Suprapubic skin (tissue), 4 donors: Measurements from ENCODE around the gene EEIG2.

ENCODE experiments used
- POLR2A ChIP-seq, 2 donors: fragments of 450-650 bp; IDR thresholded peaks; one replicate each; pipeline ENCODE4 v1.6.1; 2017; ENCODE audit warnings: antibody characterized with exemption in 2 of 2, mild to moderate bottlenecking in 2 of 2, moderate library complexity in 2 of 2
- POLR2AphosphoS5 ChIP-seq, 3 donors: sonication (generic); formaldehyde crosslinking; IDR thresholded peaks; one replicate each; pipeline ENCODE4 v1.6.1; 2017; ENCODE audit warnings: antibody characterized with exemption in 3 of 3
- TF ChIP-seq, protein P1 (sequence below), 2 donors: fragments of 200-600 bp in 1 of 2; fragments of 450-650 bp in 1 of 2; sonication (generic) in 1 of 2; IDR thresholded peaks; one replicate each; pipeline ENCODE4 v1.5.1; 2016 to 2019; ENCODE audit warnings: antibody characterized with exemption in 2 of 2, mild to moderate bottlenecking in 1 of 2, moderate library complexity in 1 of 2

DNA sequence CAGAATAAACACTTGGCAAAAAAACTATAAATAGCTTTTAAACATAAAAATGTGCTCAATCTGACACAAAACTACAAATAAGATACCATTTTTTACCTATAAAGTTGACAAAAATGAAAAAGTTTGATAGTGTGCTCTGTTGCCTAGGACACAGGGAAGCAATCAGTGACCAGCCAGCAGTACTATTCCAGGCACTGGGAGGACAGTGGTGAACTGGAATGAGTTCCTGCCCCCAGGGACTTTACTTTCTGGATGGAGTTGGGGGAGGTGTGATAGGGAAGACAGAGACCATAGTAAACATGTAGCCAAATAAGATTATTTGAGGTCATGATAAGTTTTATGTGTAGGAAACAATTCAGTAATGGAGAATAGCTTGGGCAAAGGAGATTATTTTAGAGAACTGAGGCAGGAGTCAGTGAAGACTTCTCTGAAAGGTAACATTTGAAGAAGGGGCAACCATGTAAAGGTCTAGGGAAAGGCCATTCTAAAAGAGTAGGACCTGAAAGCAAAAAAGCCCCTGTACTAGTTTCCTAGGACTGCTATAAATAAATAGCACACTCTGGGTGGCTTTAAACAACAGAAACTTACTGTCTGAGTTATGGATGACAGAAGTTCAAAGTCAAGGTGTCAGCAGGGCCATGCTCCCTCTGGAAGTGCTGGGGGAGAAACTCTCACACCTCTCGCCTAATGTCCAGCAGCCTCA lies 42.0 kb downstream of the EEIG2 start:
- TF ChIP-seq, protein P1, sequence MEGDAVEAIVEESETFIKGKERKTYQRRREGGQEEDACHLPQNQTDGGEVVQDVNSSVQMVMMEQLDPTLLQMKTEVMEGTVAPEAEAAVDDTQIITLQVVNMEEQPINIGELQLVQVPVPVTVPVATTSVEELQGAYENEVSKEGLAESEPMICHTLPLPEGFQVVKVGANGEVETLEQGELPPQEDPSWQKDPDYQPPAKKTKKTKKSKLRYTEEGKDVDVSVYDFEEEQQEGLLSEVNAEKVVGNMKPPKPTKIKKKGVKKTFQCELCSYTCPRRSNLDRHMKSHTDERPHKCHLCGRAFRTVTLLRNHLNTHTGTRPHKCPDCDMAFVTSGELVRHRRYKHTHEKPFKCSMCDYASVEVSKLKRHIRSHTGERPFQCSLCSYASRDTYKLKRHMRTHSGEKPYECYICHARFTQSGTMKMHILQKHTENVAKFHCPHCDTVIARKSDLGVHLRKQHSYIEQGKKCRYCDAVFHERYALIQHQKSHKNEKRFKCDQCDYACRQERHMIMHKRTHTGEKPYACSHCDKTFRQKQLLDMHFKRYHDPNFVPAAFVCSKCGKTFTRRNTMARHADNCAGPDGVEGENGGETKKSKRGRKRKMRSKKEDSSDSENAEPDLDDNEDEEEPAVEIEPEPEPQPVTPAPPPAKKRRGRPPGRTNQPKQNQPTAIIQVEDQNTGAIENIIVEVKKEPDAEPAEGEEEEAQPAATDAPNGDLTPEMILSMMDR (IDR thresholded peaks at IDR 0.05) = no peak
- TF ChIP-seq POLR2A (IDR thresholded peaks at IDR 0.05) = no peak
- no peak for TF ChIP-seq POLR2AphosphoS5 (IDR thresholded peaks at IDR 0.05)
